Measurements from ENCODE around the gene ACE2. TPM values are rescaled to one million over a fixed set of nuclear protein-coding genes. Genes with fewer than 3 reads are reported as not detected.
"Not testable (repeated sequence)": the region's sequence is repeated elsewhere in the genome, so short reads cannot be mapped to it uniquely, and the experiment has no call there.

Gene ACE2
- 428 TPM for polyA plus RNA-seq
- long read RNA-seq, donor 1, transcript ACE2-201 (18 exons, 3,393 nt), result major isoform, 22 of 56 reads
- long read RNA-seq, donor 1, partial matches to known transcripts, result 32 of 56 reads
- long read RNA-seq, donor 1, other reads (novel, unspliced or antisense), result 0 of 56 reads
- long read RNA-seq, donor 2, transcript ACE2-204 (3 exons, 786 nt), result minor isoform, 7 of 154 reads
- long read RNA-seq, donor 2, transcript ACE2-201 (18 exons, 3,393 nt), result major isoform, 49 of 154 reads
- long read RNA-seq, donor 2, partial matches to known transcripts, result 96 of 154 reads
- long read RNA-seq, donor 2, other reads (novel, unspliced or antisense), result 0 of 154 reads
- long read RNA-seq, donor 3, transcript ACE2-201 (18 exons, 3,393 nt), result major isoform, 77 of 188 reads
- long read RNA-seq, donor 3, transcript ACE2-204 (3 exons, 786 nt), result minor isoform, 5 of 188 reads
- long read RNA-seq, donor 3, partial matches to known transcripts, result 88 of 188 reads
- long read RNA-seq, donor 3, other reads (novel, unspliced or antisense), result 17 of 188 reads
- long read RNA-seq, donor 4, partial matches to known transcripts, result 10 of 13 reads
- long read RNA-seq, donor 4, other reads (novel, unspliced or antisense), result 0 of 13 reads
- long read RNA-seq, donor 5, partial matches to known transcripts, result 5 of 10 reads
- long read RNA-seq, donor 5, other reads (novel, unspliced or antisense), result 0 of 10 reads
- long read RNA-seq, donor 6, transcript ACE2-202 (19 exons, 3,507 nt), result minor isoform, 5 of 152 reads
- long read RNA-seq, donor 6, transcript ACE2-201 (18 exons, 3,393 nt), result major isoform, 71 of 152 reads
- long read RNA-seq, donor 6, transcript ACE2-204 (3 exons, 786 nt), result minor isoform, 8 of 152 reads
- long read RNA-seq, donor 6, partial matches to known transcripts, result 63 of 152 reads
- long read RNA-seq, donor 6, other reads (novel, unspliced or antisense), result 5 of 152 reads
- long read RNA-seq, donor 7, transcript ACE2-201 (18 exons, 3,393 nt), result major isoform, 6 of 6 reads
- long read RNA-seq, donor 7, partial matches to known transcripts, result 0 of 6 reads
- long read RNA-seq, donor 7, other reads (novel, unspliced or antisense), result 0 of 6 reads
- long read RNA-seq, donor 8, transcript ACE2-204 (3 exons, 786 nt), result minor isoform, 8 of 170 reads
- long read RNA-seq, donor 8, transcript ACE2-201 (18 exons, 3,393 nt), result major isoform, 45 of 170 reads
- long read RNA-seq, donor 8, partial matches to known transcripts, result 113 of 170 reads
- long read RNA-seq, donor 8, other reads (novel, unspliced or antisense), result 0 of 170 reads
- long read RNA-seq, donor 9, transcript ACE2-201 (18 exons, 3,393 nt), result major isoform, 40 of 90 reads
- long read RNA-seq, donor 9, partial matches to known transcripts, result 43 of 90 reads
- long read RNA-seq, donor 9, other reads (novel, unspliced or antisense), result 0 of 90 reads
- long read RNA-seq, donor 10, transcript ACE2-202 (19 exons, 3,507 nt), result minor isoform, 10 of 232 reads
- long read RNA-seq, donor 10, transcript ACE2-204 (3 exons, 786 nt), result minor isoform, 6 of 232 reads
- long read RNA-seq, donor 10, transcript ACE2-201 (18 exons, 3,393 nt), result major isoform, 109 of 232 reads
- long read RNA-seq, donor 10, partial matches to known transcripts, result 106 of 232 reads
- long read RNA-seq, donor 10, other reads (novel, unspliced or antisense), result 0 of 232 reads
- long read RNA-seq, donor 11, transcript ACE2-201 (18 exons, 3,393 nt), result major isoform, 48 of 69 reads
- long read RNA-seq, donor 11, partial matches to known transcripts, result 17 of 69 reads
- long read RNA-seq, donor 11, other reads (novel, unspliced or antisense), result 0 of 69 reads

DNA sequence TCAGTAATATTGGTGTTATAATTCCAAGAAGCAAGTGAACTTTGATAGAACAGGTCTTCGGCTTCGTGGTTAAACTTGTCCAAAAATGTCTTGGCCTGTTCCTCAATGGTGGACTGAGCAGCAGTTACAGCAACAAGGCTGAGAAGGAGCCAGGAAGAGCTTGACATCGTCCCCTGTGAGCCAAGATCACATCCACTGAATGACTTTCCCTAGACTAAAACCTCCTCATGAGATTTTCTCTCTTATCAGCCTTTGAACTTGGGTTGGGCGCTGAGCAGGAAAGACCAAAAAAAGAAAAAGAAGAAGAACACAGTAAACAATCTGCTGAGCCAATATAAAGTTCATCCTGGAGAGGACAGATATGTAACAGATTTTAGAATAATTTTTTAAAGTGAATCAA is at the start of gene ACE2:
Gene ACE2, minus strand, starts transcription at position 216 of the 400 bp plus-strand sequence. Its CDS starts 49 bp downstream, at position 167.
- DNase-seq, result peak; percentile 42 to 69

DNA sequence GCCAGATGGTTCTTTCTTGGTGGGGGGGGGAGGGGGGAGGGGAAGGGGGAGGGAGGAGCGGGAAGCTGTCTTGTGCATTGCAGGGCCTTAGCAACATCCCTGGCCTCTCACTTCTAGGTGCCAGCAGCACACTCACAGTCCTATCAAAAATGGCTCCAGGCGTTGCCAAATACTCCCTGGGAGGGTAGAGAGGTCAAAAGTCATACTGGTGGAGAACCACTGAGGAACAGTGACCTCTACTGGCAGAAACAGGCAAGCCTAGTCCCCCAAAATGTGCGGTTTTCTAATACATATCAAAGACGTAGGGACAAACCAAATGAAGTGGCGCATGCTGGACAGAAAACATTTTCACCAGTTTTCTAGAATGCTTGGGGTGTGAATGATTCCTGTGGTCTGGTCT is 46.8 kb upstream of the ACE2 start:
- H3K27ac ChIP-seq (ENCODE audit: low read length); H3K4me1 ChIP-seq (ENCODE audit: control insufficient read depth, insufficient read depth, low read length); H3K36me3 ChIP-seq (ENCODE audit: control insufficient read depth, insufficient read depth, low read length); H3K4me3 ChIP-seq (ENCODE audit: low read length); H3K9me3 ChIP-seq (ENCODE audit: control insufficient read depth, low read depth, low read length); DNase-seq; H3K27me3 ChIP-seq (ENCODE audit: control insufficient read depth, insufficient read depth, low read length): not testable (repeated sequence)
- no CpG with 5 or more reads among the region's 5 CpGs for WGBS (ENCODE audit: insufficient coverage, low lambda C conversion rate)

More for the DNA sequence above, at the start of gene ACE2:
- Histone ChIP-seq H3K9me3 (ENCODE audit: control insufficient read depth, low read depth, low read length) (no peaks in the 10 kb centered on the region), H3K36me3 (ENCODE audit: control insufficient read depth, insufficient read depth, low read length) (no peaks in the 10 kb centered on the region), H3K4me1 (ENCODE audit: control insufficient read depth, insufficient read depth, low read length) (peaks cover 22% of the 10 kb centered on the region), H3K27ac (ENCODE audit: low read length) (peak within 1 kb of the TSS; percentile 96), H3K27me3 (ENCODE audit: control insufficient read depth, insufficient read depth, low read length) (no peaks in the 10 kb centered on the region), H3K4me3 (ENCODE audit: low read length) (peak within 1 kb of the TSS; percentile 52)
- WGBS (ENCODE audit: insufficient coverage, low lambda C conversion rate), result 60% methylated on average over 1 of the region's 4 CpGs

DNA sequence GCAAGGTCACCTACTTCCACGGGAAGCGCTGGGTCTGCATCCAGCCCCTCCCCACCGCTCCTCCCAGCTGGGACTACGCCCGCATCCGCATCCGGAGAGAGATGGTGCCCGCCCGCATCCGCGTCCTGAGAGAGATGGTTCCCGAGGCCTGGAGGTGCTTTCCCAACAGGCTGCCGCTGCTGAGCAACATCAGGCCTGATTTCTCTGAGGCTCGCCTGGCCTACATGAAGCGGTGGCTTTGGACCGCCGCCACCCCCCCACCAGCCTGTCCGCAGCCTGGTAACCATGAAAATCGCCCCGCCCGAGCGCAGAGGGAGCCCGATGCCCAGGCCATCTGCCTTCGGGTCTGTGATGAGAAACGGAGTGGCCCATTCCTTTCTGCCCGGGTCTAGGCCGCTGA is 45.8 kb upstream of the ACE2 start:
- WGBS (ENCODE audit: insufficient coverage, low lambda C conversion rate), result no CpG with 5 or more reads among the region's 27 CpGs

DNA sequence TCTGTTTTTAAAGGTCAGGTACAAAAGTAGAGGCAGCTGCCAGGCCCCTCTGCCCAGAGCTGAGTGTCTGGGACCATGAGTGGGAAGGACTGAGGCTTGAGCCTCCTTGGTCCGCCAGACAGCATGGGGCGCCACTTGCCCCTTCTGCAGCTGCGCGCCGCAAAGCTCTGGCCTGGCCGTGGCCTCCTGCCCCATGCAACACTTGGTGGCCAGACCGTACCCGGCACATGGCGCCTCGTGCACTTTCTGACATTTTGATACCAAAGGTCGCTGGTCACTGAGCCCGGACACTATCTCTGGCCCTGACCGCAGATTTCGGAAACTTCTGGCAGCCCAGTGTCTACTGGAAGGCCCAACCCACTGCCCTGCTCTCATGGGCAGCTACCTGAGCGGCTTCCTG is 45.3 kb upstream of the ACE2 start:
- Histone ChIP-seq H3K4me3 (ENCODE audit: low read length) (no peak overlapping the region), H3K27me3 (ENCODE audit: control insufficient read depth, insufficient read depth, low read length) (no peaks in the 10 kb centered on the region), H3K9me3 (ENCODE audit: control insufficient read depth, low read depth, low read length) (no peaks in the 10 kb centered on the region), H3K36me3 (ENCODE audit: control insufficient read depth, insufficient read depth, low read length) (no peaks in the 10 kb centered on the region), H3K4me1 (ENCODE audit: control insufficient read depth, insufficient read depth, low read length) (no peaks in the 10 kb centered on the region), H3K27ac (ENCODE audit: low read length) (no peak overlapping the region)
- no CpG with 5 or more reads among the region's 15 CpGs for WGBS (ENCODE audit: insufficient coverage, low lambda C conversion rate)
- no peak for DNase-seq

More for the DNA sequence above, 45.8 kb upstream of the ACE2 start:
- H3K9me3 ChIP-seq (ENCODE audit: control insufficient read depth, low read depth, low read length), result no peaks in the 10 kb centered on the region
- no peaks in the 10 kb centered on the region for H3K27me3 ChIP-seq (ENCODE audit: control insufficient read depth, insufficient read depth, low read length)
- no peaks in the 10 kb centered on the region for H3K4me1 ChIP-seq (ENCODE audit: control insufficient read depth, insufficient read depth, low read length)
- H3K27ac ChIP-seq (ENCODE audit: low read length), result no peak overlapping the region
- H3K36me3 ChIP-seq (ENCODE audit: control insufficient read depth, insufficient read depth, low read length), result no peaks in the 10 kb centered on the region
- no peak overlapping the region for H3K4me3 ChIP-seq (ENCODE audit: low read length)
- DNase-seq, result no peak

DNA sequence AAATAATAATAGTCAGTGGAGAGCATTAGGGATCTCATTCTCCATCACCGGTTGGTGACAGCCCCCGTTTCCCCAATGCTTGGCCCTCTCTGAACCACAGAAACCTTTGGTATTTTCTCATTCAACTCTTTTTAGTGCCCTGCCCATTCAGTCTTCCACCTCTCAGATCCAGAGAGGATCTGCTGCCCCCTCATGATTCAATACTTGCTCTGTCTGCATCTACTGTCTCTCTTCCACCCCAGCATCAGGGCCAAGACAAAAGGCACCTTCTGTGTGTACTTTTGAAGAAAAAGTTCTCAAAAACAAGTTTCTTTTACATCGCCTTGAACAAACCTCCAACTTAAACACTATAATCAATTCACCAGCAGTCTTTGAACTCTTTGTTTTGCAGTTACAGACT is 44.5 kb upstream of the ACE2 start:
- Histone ChIP-seq H3K4me3 (ENCODE audit: low read length) (no peak overlapping the region), H3K36me3 (ENCODE audit: control insufficient read depth, insufficient read depth, low read length) (no peaks in the 10 kb centered on the region), H3K4me1 (ENCODE audit: control insufficient read depth, insufficient read depth, low read length) (no peaks in the 10 kb centered on the region), H3K9me3 (ENCODE audit: control insufficient read depth, low read depth, low read length) (no peaks in the 10 kb centered on the region), H3K27me3 (ENCODE audit: control insufficient read depth, insufficient read depth, low read length) (no peaks in the 10 kb centered on the region), H3K27ac (ENCODE audit: low read length) (no peak overlapping the region)
- DNase-seq, result peak; percentile 15 to 16
- WGBS (ENCODE audit: insufficient coverage, low lambda C conversion rate), result no CpG with 5 or more reads among the region's 3 CpGs

DNA sequence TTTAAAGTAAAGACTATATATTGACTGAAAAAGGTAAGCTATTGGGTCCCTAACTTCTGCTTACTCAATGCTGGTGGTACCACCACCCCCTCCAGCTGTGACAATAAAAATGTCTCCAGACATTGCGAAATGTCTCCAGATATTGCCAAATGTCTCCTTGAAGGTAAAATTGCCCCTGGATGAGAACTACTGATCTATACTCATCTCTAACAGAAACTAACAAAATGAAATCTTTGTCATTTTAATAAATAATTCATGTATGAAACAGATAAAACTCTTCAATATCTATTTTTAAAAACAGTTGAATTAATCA is 43.8 kb upstream of the ACE2 start:
- WGBS (ENCODE audit: insufficient coverage, low lambda C conversion rate), result no CpG with 5 or more reads among the region's 1 CpG
- no peak overlapping the region for H3K27ac ChIP-seq (ENCODE audit: low read length)
- H3K4me1 ChIP-seq (ENCODE audit: control insufficient read depth, insufficient read depth, low read length), result no peaks in the 10 kb centered on the region
- H3K27me3 ChIP-seq (ENCODE audit: control insufficient read depth, insufficient read depth, low read length), result no peaks in the 10 kb centered on the region
- no peak for DNase-seq
- H3K4me3 ChIP-seq (ENCODE audit: low read length), result no peak overlapping the region
- H3K36me3 ChIP-seq (ENCODE audit: control insufficient read depth, insufficient read depth, low read length), result no peaks in the 10 kb centered on the region
- no peaks in the 10 kb centered on the region for H3K9me3 ChIP-seq (ENCODE audit: control insufficient read depth, low read depth, low read length)

DNA sequence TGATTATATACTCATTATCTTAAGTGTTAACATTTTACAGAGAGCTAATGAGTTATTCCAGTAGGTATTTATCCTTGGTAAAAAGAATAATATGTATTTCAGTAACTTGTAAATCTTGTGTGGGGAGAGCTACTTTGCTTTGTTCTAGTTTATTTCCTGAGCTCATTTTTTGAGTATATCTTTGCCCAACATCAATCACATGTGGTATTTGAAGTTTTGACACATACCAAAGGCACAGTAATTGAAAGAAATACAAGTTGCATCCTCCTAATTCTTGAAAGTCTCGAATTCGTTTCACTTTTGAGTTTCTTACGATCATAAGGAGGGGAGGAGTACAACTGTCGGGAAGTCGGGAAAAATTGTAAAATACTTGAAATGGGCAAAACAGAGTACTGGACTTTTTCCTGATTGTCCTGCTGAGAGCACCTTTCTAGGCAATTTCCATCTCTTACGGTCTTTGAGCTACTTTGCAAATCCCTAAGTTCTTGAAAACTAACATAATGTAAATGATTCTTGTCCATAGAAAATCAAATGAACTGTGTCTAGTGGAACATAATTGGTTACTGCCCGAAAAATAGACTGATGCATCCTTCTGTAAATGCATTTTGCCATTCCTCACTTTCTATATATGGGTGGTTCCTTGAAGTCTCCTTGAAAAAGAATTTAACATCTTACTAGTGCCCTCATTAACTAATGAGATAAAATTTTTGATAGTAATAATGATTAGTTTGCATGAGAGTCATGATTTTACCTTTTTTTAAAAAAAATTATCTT is 43.2 kb upstream of the ACE2 start:
- no peaks in the 10 kb centered on the region for H3K36me3 ChIP-seq (ENCODE audit: control insufficient read depth, insufficient read depth, low read length)
- no peak overlapping the region for H3K4me3 ChIP-seq (ENCODE audit: low read length)
- no peaks in the 10 kb centered on the region for H3K9me3 ChIP-seq (ENCODE audit: control insufficient read depth, low read depth, low read length)
- H3K27ac ChIP-seq (ENCODE audit: low read length), result no peak overlapping the region
- H3K27me3 ChIP-seq (ENCODE audit: control insufficient read depth, insufficient read depth, low read length), result no peaks in the 10 kb centered on the region
- no CpG with 5 or more reads among the region's 7 CpGs for WGBS (ENCODE audit: insufficient coverage, low lambda C conversion rate)
- DNase-seq, result no peak
- H3K4me1 ChIP-seq (ENCODE audit: control insufficient read depth, insufficient read depth, low read length), result no peaks in the 10 kb centered on the region

DNA sequence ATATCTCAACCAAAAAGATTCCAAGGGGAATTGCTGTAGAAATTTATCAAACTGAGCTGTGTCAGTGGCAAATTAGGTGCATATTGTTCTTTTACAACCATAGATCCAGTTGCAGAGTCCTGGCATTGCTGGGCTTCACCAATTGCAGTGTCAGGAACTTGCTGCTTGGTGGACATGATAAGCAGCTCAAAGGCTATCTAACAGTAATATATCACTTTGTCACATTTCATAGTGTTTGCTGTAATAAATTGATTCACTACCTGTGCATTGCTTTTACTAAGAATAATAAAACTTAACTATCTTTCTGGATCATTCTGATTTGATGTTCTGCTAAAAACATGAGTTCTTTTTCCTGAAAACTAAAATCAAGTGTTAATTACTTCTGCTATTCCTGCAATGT is 30.9 kb upstream of the ACE2 start:
- H3K4me1 ChIP-seq (ENCODE audit: control insufficient read depth, insufficient read depth, low read length), result no peaks in the 10 kb centered on the region
- no peaks in the 10 kb centered on the region for H3K36me3 ChIP-seq (ENCODE audit: control insufficient read depth, insufficient read depth, low read length)
- peak; percentile 12 to 48 for DNase-seq
- no peaks in the 10 kb centered on the region for H3K27me3 ChIP-seq (ENCODE audit: control insufficient read depth, insufficient read depth, low read length)
- H3K9me3 ChIP-seq (ENCODE audit: control insufficient read depth, low read depth, low read length), result no peaks in the 10 kb centered on the region
- H3K27ac ChIP-seq (ENCODE audit: low read length), result peak overlapping the region; percentile 65
- H3K4me3 ChIP-seq (ENCODE audit: low read length), result no peak overlapping the region

DNA sequence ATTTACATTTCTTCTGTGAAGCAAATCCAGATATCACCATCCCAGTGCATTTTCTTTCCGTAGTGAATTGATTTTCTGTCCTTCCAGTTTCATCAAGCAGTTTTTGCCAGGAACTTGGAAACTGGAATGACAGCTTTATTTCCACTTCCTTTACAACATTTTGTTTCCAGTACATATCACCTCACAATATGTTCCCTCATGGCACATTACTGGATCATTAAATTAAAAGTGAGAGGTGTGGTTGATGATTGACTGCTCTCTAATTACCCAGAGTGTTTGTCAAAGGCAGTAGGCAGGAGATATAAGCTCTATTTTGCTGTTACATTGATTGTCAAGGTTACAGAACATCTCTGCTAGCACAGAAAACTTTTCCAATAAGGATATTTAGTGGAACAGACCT is 22.3 kb upstream of the ACE2 start:
- H3K9me3 ChIP-seq (ENCODE audit: control insufficient read depth, low read depth, low read length), result no peaks in the 10 kb centered on the region
- H3K4me1 ChIP-seq (ENCODE audit: control insufficient read depth, insufficient read depth, low read length), result peaks cover 14% of the 10 kb centered on the region
- no peaks in the 10 kb centered on the region for H3K27me3 ChIP-seq (ENCODE audit: control insufficient read depth, insufficient read depth, low read length)
- no CpG with 5 or more reads among the region's 1 CpG for WGBS (ENCODE audit: insufficient coverage, low lambda C conversion rate)
- H3K27ac ChIP-seq (ENCODE audit: low read length), result no peak overlapping the region
- H3K36me3 ChIP-seq (ENCODE audit: control insufficient read depth, insufficient read depth, low read length), result no peaks in the 10 kb centered on the region
- no peak overlapping the region for H3K4me3 ChIP-seq (ENCODE audit: low read length)
- DNase-seq, result peak in 1 of 2 donors; percentile 32
